Calu3 (cell line): ENCODE data around the gene PRKX. TPM values are rescaled to one million over a fixed set of nuclear protein-coding genes. Genes with fewer than 3 reads are reported as not detected.
"Not testable (repeated sequence)": the region's sequence is repeated elsewhere in the genome, so short reads cannot be mapped to it uniquely, and the experiment has no call there.

Experiments used
- BruUV-seq: library from RNA; stranded (reverse); fragments of 400-500 nt; replicated peaks from 2 replicates; lab custom pipeline; 2021; lab: Mats Ljungman, UMichigan
- CTCF ChIA-PET: fragments of 300-600 bp; sonication (Branson Sonifier 250); formaldehyde crosslinking; loops from one replicate; lab custom pipeline; 2022; ENCODE audit warnings: antibody characterized with exemption; lab: Charles Lee
- DNase-seq: peaks from one replicate; pipeline ENCODE4 v3.0.0; 2022
- H3K27ac Mint-ChIP-seq: one replicate; pipeline ENCODE4 v1.8.0; 2022; ENCODE audit warnings: mixed read lengths; ENCODE audit not compliant: unreplicated experiment
- H3K27me3 Mint-ChIP-seq: one replicate; pipeline ENCODE4 v1.8.0; 2022; ENCODE audit warnings: mixed read lengths; ENCODE audit not compliant: unreplicated experiment
- H3K36me3 Mint-ChIP-seq: one replicate; pipeline ENCODE4 v1.8.0; 2022; ENCODE audit warnings: mild to moderate bottlenecking, moderate library complexity, mixed read lengths; ENCODE audit not compliant: insufficient read depth, unreplicated experiment
- H3K4me1 Mint-ChIP-seq: one replicate; pipeline ENCODE4 v1.8.0; 2022; ENCODE audit warnings: mild to moderate bottlenecking, low read depth, mixed read lengths; ENCODE audit not compliant: unreplicated experiment
- H3K4me3 Mint-ChIP-seq: one replicate; pipeline ENCODE4 v1.8.0; 2022; ENCODE audit warnings: mild to moderate bottlenecking, low read depth, moderate library complexity, mixed read lengths; ENCODE audit not compliant: unreplicated experiment
- H3K9me3 Mint-ChIP-seq: one replicate; pipeline ENCODE4 v1.8.0; 2022; ENCODE audit warnings: low read depth, mixed read lengths; ENCODE audit not compliant: unreplicated experiment
- intact Hi-C: fragments of 100-400 bp; cut with micrococcal nuclease; formaldehyde crosslinking; loops from one replicate; pipeline ENCODE4 v1.10.0; 2022; ENCODE audit not compliant: unreplicated experiment
- total RNA-seq: library from RNA; stranded (reverse); gene quantifications from 2 replicates; pipeline ENCODE4 v1.2.3, GENCODE V29; 2022
- TF ChIP-seq, protein P1 (sequence below): fragments of 200-600 bp; IDR thresholded peaks from one replicate; pipeline ENCODE4 v1.8.0; 2022; ENCODE audit warnings: antibody characterized with exemption; ENCODE audit not compliant: unreplicated experiment

Gene PRKX
- total RNA-seq, 1 experiment from 2014 or later = 25.7 TPM

DNA sequence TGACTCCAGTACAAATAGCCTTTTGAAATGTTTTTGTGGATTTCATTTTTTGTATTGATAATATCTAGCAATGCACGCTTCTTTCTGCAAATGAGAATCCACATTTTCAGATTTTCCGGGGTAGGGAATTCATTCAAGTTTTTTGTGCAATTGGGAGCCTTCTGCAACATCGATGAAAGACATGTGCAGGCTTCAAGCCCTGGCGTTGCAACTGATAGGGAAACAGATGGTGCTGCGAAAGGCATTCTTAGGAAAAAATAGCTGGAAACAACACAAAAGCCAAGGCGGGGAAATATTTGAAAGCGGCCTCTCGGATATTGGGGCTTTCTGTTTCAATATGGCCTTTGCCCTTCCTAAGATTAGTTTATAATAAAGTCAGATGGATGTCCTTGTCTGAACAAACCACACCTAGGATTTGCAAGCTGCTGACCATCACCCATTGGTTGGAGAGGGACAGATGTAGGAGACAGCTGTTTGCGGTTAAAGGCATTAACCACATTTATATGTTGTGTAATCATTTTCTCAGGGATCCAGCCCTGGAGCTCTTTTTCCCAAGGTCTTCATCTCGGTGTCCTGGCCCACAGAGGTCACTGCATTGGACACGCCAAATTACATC, 136.5 kb downstream of the PRKX start:
- CTCF ChIA-PET = no interaction called here
- no peak for DNase-seq

DNA sequence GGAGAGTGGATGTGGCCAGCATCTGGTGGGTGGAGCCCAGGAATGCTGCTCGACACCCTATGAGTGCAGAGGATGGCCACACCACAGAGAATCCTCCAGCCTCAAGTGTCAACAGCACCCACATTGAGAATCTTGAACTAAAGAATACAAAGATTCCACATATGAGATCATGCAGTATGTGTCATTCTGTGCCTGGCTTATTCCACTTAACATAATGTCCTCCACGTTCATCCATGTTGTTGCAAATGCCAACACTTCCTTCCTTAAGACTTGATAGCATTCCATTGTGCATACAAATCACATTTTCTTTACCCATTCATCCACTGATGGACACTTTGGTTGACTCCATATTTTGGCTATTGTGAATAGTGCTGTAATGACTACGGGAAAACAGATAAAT, 145.8 kb downstream of the PRKX start:
- H3K36me3 Mint-ChIP-seq = no peaks in the 10 kb centered on the region
- TF ChIP-seq, protein P1, sequence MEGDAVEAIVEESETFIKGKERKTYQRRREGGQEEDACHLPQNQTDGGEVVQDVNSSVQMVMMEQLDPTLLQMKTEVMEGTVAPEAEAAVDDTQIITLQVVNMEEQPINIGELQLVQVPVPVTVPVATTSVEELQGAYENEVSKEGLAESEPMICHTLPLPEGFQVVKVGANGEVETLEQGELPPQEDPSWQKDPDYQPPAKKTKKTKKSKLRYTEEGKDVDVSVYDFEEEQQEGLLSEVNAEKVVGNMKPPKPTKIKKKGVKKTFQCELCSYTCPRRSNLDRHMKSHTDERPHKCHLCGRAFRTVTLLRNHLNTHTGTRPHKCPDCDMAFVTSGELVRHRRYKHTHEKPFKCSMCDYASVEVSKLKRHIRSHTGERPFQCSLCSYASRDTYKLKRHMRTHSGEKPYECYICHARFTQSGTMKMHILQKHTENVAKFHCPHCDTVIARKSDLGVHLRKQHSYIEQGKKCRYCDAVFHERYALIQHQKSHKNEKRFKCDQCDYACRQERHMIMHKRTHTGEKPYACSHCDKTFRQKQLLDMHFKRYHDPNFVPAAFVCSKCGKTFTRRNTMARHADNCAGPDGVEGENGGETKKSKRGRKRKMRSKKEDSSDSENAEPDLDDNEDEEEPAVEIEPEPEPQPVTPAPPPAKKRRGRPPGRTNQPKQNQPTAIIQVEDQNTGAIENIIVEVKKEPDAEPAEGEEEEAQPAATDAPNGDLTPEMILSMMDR = no peak
- H3K4me1 Mint-ChIP-seq = no peaks in the 10 kb centered on the region
- no peaks in the 10 kb centered on the region for H3K27me3 Mint-ChIP-seq
- CTCF ChIA-PET = no interaction called here
- no peak overlapping the region for H3K27ac Mint-ChIP-seq
- DNase-seq = no peak
- no peaks in the 10 kb centered on the region for H3K9me3 Mint-ChIP-seq
- H3K4me3 Mint-ChIP-seq = no peak overlapping the region
- intact Hi-C loops = no loop called here
- BruUV-seq = no TSS peak

More for the DNA sequence above, 136.5 kb downstream of the PRKX start:
- TF ChIP-seq, protein P1 = no peak
- no peaks in the 10 kb centered on the region for H3K36me3 Mint-ChIP-seq
- no TSS peak for BruUV-seq
- H3K4me1 Mint-ChIP-seq = peaks cover 18% of the 10 kb centered on the region
- no peaks in the 10 kb centered on the region for H3K9me3 Mint-ChIP-seq
- H3K27me3 Mint-ChIP-seq = peaks cover 31% of the 10 kb centered on the region
- no peak overlapping the region for H3K27ac Mint-ChIP-seq
- no peak overlapping the region for H3K4me3 Mint-ChIP-seq
- intact Hi-C loops = no loop called here

- Mint-ChIP-seq H3K27me3 (no peaks in the 10 kb centered on the region), H3K36me3 (no peaks in the 10 kb centered on the region), H3K27ac (no peak overlapping the region), H3K4me3 (no peak overlapping the region), H3K4me1 (no peaks in the 10 kb centered on the region), H3K9me3 (no peaks in the 10 kb centered on the region)
- CTCF ChIA-PET = no interaction called here
- no peak for DNase-seq
- TF ChIP-seq, protein P1 = no peak
- no TSS peak for BruUV-seq
- intact Hi-C loops = no loop called here
These were observed 150.0 kb downstream of the PRKX start for GRCh38 chrX:3563451-3563850.

DNA sequence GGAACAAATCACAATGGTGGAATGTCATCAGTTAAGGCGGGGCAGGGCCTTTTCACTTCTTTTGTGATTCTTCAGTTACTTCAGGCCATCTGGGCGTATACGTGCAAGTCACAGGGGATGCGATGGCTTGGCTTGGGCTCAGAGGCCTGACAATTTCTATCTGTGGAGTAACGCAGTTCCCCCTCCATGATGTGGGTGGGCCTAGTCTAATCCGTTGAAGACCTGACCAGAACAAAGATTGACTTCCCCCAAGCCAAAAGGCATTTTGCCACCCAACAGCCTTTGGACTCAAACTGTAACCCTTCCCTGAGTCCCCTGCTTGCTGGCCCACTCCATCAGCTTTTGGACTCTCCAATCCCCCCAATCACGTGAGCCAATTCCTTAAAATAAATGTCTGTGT, 153.4 kb downstream of the PRKX start:
- not testable (repeated sequence) for H3K27ac Mint-ChIP-seq, H3K27me3 Mint-ChIP-seq, BruUV-seq

More for the DNA sequence above, 153.4 kb downstream of the PRKX start:
- intact Hi-C loops, H3K9me3 Mint-ChIP-seq, DNase-seq, CTCF ChIA-PET, H3K4me1 Mint-ChIP-seq, H3K36me3 Mint-ChIP-seq, H3K4me3 Mint-ChIP-seq: not testable (repeated sequence)
